Activated CD4-positive, alpha-beta T cell treated with anti-CD3 and anti-CD28 coated beads for 36 hours (primary cell): Measurements from ENCODE around the gene MS4A18. TPM values are rescaled to one million over a fixed set of nuclear protein-coding genes. Genes with fewer than 3 reads are reported as not detected.
"Not testable (repeated sequence)": the region's sequence is repeated elsewhere in the genome, so short reads cannot be mapped to it uniquely, and the experiment has no call there.

Experiments used
- ATAC-seq: fragments of 200-7000 bp; cut with Tn5 transposase; one replicate; pipeline ENCODE4 v1.10.0; 2021; ENCODE audit warnings: mild to moderate bottlenecking, moderate library complexity
- CTCF ChIA-PET: fragments of 350-600 bp; sonication (Branson Sonifier 250); formaldehyde crosslinking; loops from one replicate; lab custom pipeline; 2021; ENCODE audit warnings: antibody characterized with exemption; lab: Charles Lee
- POLR2A ChIA-PET: fragments of 350-600 bp; sonication (Branson Sonifier 250); formaldehyde crosslinking; loops from one replicate; lab custom pipeline; 2021; ENCODE audit warnings: antibody characterized with exemption, inconsistent platforms; lab: Charles Lee
- DNase-seq: peaks from one replicate; pipeline ENCODE4 v3.0.0-alpha.2; 2020
- H3K27ac Mint-ChIP-seq: one replicate; pipeline ENCODE4 v1.8.0; 2021; ENCODE audit warnings: mixed read lengths
- H3K27me3 Mint-ChIP-seq: one replicate; pipeline ENCODE4 v1.8.0; 2021; ENCODE audit warnings: mixed read lengths
- H3K36me3 Mint-ChIP-seq: one replicate; pipeline ENCODE4 v1.8.0; 2021; ENCODE audit warnings: low read depth, mixed read lengths
- H3K4me1 Mint-ChIP-seq: one replicate; pipeline ENCODE4 v1.8.0; 2021; ENCODE audit warnings: mixed read lengths
- H3K4me3 Mint-ChIP-seq: one replicate; pipeline ENCODE4 v1.8.0; 2021; ENCODE audit warnings: mild to moderate bottlenecking, moderate library complexity, mixed read lengths
- H3K9me3 Mint-ChIP-seq: one replicate; pipeline ENCODE4 v1.8.0; 2021; ENCODE audit warnings: low read depth, mixed read lengths
- intact Hi-C, 2 experiments: fragments of 100-400 bp; cut with DNase I in 1 of 2; cut with micrococcal nuclease in 1 of 2; formaldehyde crosslinking; loops; one replicate each; pipeline versions ENCODE4 v1.14.2 to v1.15.1; 2022 to 2024; cut with DNase I, micrococcal nuclease
- total RNA-seq, 2 experiments: library from RNA; stranded (reverse); gene quantifications; one replicate each; pipeline ENCODE4 v1.2.3, GENCODE V29; 2021

MS4A18 gene
- total RNA-seq, 2 experiments from 2014 or later: not detected

DNA sequence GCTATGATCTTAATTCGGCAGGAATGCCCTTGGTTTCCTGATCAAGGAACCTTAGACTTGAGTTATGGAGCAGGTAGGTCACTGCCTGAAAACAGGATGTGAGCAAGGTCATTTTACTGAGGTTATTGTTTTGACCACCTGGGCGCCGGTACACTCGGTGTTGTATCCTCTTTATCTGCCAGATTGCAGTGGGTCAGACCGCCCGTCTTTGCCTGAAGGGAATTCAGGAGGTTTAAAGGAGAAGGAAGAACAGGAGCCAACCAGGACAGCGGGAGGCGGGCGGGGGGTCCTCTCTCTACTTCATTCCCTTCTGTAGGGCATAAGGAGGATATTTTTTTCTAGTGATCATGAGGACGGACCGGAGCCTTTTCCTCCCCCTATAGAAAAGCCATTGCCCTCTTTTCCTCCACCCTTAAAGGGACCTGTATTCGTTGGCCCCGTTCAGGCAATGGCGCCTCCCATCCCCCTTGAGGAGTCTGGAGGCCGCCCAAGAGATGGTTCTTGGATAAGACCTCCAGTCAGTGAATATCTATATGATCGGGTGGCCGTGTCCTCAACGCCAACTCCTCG is 32.8 kb downstream of the MS4A18 start:
- Mint-ChIP-seq H3K27me3 (peaks cover 19% of the 10 kb centered on the region), H3K4me1 (no peaks in the 10 kb centered on the region), H3K27ac (no peak overlapping the region), H3K36me3 (no peaks in the 10 kb centered on the region), H3K4me3 (no peak overlapping the region), H3K9me3 (no peaks in the 10 kb centered on the region)
- ChIA-PET POLR2A (no interaction called here), CTCF (no interaction called here)
- DNase-seq (no peak), ATAC-seq (no peak)
- intact Hi-C loops: no loop called here

GRCh38 chr11:60758671-60759070 is 34.2 kb downstream of the MS4A18 start:
- H3K4me1 Mint-ChIP-seq, H3K27ac Mint-ChIP-seq, H3K4me3 Mint-ChIP-seq, POLR2A ChIA-PET, intact Hi-C loops, H3K36me3 Mint-ChIP-seq, DNase-seq, H3K9me3 Mint-ChIP-seq, ATAC-seq: not testable (repeated sequence)
- CTCF ChIA-PET: interaction anchor here (0.8 to 1.3 kb wide), 2 partner anchors 9 to 57 kb away, joined by 3 to 6 read pairs; no protein-coding TSS in a partner anchor
- peaks cover 17% of the 10 kb centered on the region for H3K27me3 Mint-ChIP-seq

DNA sequence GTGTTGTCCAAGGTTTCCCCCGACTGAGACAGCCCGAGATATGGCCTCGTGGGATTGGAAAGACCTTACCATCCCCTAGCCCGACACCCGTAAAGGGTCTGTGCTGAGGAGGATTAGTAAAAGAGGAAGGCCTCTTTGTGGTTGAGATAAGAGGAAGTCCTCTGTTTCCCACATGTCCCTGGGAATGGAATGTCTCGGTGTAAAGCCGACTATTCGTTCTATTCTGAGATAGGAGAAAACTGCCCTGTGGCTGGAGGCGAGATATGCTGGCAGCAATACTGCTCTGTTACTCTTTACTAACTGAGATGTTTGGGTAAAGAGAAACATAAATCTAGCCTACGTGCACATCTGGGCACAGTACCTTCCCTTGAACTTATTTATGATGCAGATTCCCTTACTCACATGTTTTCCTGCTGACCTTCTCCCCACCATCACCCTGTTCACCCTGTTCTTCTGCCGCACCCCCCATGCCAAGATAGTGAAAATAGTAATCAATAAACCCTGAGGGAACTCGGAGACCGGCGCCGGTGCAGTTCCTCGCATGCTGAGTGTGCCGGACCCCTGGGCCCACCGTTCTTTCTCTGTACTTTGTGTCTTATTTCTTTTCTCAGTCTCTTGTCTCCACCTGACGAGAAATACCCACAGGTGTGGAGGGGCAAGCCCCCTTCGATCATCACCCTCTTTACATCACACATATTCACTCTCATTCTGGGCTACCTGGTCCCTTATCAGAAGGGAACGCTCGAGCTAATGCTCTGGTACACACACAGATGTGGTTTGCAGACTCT is 35.1 kb downstream of the MS4A18 start:
- peaks cover 22% of the 10 kb centered on the region for H3K27me3 Mint-ChIP-seq
- H3K4me1 Mint-ChIP-seq, H3K9me3 Mint-ChIP-seq, DNase-seq, H3K36me3 Mint-ChIP-seq, ATAC-seq, POLR2A ChIA-PET, H3K27ac Mint-ChIP-seq, intact Hi-C loops, H3K4me3 Mint-ChIP-seq: not testable (repeated sequence)
- CTCF ChIA-PET: interaction anchor here (0.7 to 8.6 kb wide), 2 partner anchors 18 to 63 kb away, joined by 3 to 105 read pairs; no protein-coding TSS in a partner anchor

- DNase-seq (no peak), ATAC-seq (no peak)
- Mint-ChIP-seq H3K27ac (no peak overlapping the region), H3K27me3 (peaks cover 28% of the 10 kb centered on the region), H3K36me3 (no peaks in the 10 kb centered on the region), H3K9me3 (no peaks in the 10 kb centered on the region), H3K4me1 (peaks cover 8% of the 10 kb centered on the region), H3K4me3 (no peak overlapping the region)
- CTCF ChIA-PET: interaction anchor here (0.6 to 8.6 kb wide), 10 partner anchors 8 to 427 kb away, joined by 3 to 105 read pairs (median 4); no protein-coding TSS in a partner anchor
- intact Hi-C loops: no loop called here
- POLR2A ChIA-PET: no interaction called here
These were observed 37.1 kb downstream of the MS4A18 start for GRCh38 chr11:60761436-60762190.

DNA sequence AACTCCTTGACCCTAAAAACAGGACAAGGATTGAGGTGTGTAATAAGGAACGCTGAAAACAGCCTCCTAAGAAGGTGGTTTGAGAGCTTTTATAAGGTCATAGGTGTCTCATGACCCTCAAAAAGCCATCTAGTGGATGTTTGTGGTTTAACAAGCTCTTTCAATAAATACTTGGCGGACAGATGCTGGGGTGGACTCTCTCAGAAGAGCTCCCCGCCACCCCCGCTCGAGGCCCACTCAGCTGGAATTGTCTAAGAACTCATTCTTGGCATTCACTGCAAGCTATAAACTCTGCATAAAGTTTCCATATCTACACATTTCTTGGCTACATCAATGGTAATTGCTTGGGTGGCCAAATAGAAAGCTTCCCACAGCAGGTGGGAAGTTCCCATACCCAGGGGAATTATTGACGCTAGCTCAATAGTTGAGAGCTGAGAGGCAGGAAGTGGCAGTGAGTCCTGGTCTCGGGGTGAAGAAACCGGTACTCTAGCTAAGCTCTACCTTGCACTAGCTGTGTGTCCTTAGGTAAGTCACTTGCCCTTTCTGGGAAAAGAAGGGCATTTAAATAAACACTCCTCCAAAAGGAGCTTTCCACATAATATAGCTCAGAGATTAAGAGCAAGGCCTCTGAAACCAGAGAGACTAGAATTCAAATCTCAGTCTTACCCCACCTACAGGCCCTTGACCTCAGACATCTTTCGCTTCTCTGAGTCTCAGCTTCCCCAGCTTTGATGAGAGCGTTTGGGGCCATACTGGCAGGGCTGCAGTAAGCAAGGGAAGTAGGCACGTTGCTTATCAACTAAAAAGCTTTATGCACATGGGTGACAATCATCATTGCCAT is 38.6 kb downstream of the MS4A18 start:
- H3K4me1 Mint-ChIP-seq: peaks cover 8% of the 10 kb centered on the region
- no peaks in the 10 kb centered on the region for H3K9me3 Mint-ChIP-seq
- intact Hi-C loops: no loop called here
- POLR2A ChIA-PET: no interaction called here
- H3K4me3 Mint-ChIP-seq: no peak overlapping the region
- ATAC-seq: peak; percentile 45
- H3K36me3 Mint-ChIP-seq: no peaks in the 10 kb centered on the region
- no peak for DNase-seq
- peaks cover 29% of the 10 kb centered on the region for H3K27me3 Mint-ChIP-seq
- H3K27ac Mint-ChIP-seq: no peak overlapping the region
- CTCF ChIA-PET: interaction anchor here (0.7 to 8.6 kb wide), 14 partner anchors 8 to 491 kb away, joined by 3 to 105 read pairs (median 4); partner anchors contain the start of gene MS4A10

GRCh38 chr11:60763692-60764369 is 39.3 kb downstream of the MS4A18 start:
- ATAC-seq (no peak), DNase-seq (no peak)
- H3K4me1 Mint-ChIP-seq: peaks cover 8% of the 10 kb centered on the region
- POLR2A ChIA-PET: no interaction called here
- intact Hi-C loops: no loop called here
- H3K9me3 Mint-ChIP-seq: no peaks in the 10 kb centered on the region
- peaks cover 27% of the 10 kb centered on the region for H3K27me3 Mint-ChIP-seq
- no peak overlapping the region for H3K27ac Mint-ChIP-seq
- H3K4me3 Mint-ChIP-seq: no peak overlapping the region
- H3K36me3 Mint-ChIP-seq: no peaks in the 10 kb centered on the region
- CTCF ChIA-PET: interaction anchor here (0.5 to 8.6 kb wide), 13 partner anchors 10 to 803 kb away, joined by 3 to 105 read pairs (median 4); no protein-coding TSS in a partner anchor

DNA sequence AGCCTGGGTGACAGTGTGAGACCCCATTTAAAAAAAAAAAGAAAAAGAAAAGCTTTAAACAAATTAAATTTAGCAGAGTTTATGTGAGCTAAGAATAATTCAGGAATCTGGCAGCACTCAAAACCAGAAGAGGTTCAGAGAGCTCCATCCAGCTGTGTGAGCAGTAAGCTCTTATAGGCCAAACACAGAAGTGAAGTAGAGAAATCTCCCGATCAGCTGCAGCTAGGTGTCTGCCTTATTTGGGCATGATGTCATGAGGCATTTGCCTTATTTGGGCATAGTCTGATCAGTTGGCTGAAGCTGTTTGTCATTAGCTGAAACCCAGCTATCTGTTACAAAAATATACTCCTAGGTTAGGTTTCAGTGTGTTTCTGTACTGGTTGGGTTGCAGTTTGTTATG is 40.4 kb downstream of the MS4A18 start:
- CTCF ChIA-PET: interaction anchor here (0.7 to 8.6 kb wide), 8 partner anchors 11 to 437 kb away, joined by 3 to 105 read pairs (median 4); no protein-coding TSS in a partner anchor
- DNase-seq: no peak
- Mint-ChIP-seq H3K4me3 (no peak overlapping the region), H3K27ac (no peak overlapping the region), H3K4me1 (peaks cover 8% of the 10 kb centered on the region), H3K36me3 (no peaks in the 10 kb centered on the region), H3K9me3 (no peaks in the 10 kb centered on the region), H3K27me3 (peaks cover 22% of the 10 kb centered on the region)
- POLR2A ChIA-PET: no interaction called here
- intact Hi-C loops: no loop called here
- ATAC-seq: no peak

DNA sequence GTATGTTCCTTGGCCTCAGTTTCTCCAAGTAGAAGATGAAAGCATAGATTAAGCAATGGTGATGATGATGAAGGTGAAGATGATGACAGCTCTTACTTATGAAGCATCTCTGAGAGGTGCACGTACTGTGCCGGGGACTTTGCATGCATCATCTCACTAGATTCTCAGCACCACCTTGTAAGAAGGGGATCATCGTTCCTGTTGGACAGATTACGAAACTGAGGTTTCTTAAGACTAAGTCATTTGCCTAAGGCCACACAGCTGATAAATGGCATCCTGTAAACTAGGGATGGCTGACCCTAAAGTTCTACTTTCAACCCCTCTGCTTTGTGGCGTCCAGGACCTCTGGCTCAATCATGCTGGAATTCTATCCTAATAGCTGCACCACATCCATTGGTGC is 40.8 kb downstream of the MS4A18 start:
- H3K9me3 Mint-ChIP-seq: no peaks in the 10 kb centered on the region
- DNase-seq (no peak), ATAC-seq (no peak)
- H3K27ac Mint-ChIP-seq: no peak overlapping the region
- ChIA-PET CTCF (interaction anchor here (0.7 to 8.6 kb wide), 6 partner anchors 11 to 437 kb away, joined by 3 to 105 read pairs (median 4); no protein-coding TSS in a partner anchor), POLR2A (no interaction called here)
- intact Hi-C loops: no loop called here
- peaks cover 8% of the 10 kb centered on the region for H3K4me1 Mint-ChIP-seq
- no peaks in the 10 kb centered on the region for H3K36me3 Mint-ChIP-seq
- H3K27me3 Mint-ChIP-seq: peaks cover 17% of the 10 kb centered on the region
- no peak overlapping the region for H3K4me3 Mint-ChIP-seq

DNA sequence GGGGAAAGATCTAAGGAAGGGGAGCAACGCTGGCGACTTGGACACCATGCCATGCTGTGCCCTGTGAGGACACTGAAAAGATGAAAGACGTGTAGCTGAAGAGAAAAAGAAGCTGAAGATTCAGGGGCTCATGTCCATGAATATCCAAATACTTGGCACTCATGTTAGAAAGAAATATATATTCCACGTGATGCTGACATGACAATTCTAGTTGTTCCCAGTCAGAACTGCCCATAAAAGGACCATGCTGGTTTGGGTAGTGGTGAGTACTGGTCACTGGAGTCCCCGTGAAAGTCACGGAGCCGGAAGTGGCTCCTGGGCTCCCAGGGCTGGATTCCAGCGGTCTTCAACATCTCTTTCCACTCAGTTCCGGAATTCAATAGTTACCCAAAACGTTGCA is 42.0 kb downstream of the MS4A18 start:
- intact Hi-C loops: no loop called here
- ChIA-PET POLR2A (no interaction called here), CTCF (interaction anchor here (1.0 to 8.6 kb wide), 3 partner anchors 8 to 43 kb away, joined by 3 to 105 read pairs (median 6); no protein-coding TSS in a partner anchor)
- Mint-ChIP-seq H3K9me3 (no peaks in the 10 kb centered on the region), H3K27ac (no peak overlapping the region), H3K36me3 (no peaks in the 10 kb centered on the region), H3K4me3 (no peak overlapping the region), H3K4me1 (peaks cover 8% of the 10 kb centered on the region), H3K27me3 (peaks cover 15% of the 10 kb centered on the region)
- DNase-seq: no peak
- ATAC-seq: no peak

DNA sequence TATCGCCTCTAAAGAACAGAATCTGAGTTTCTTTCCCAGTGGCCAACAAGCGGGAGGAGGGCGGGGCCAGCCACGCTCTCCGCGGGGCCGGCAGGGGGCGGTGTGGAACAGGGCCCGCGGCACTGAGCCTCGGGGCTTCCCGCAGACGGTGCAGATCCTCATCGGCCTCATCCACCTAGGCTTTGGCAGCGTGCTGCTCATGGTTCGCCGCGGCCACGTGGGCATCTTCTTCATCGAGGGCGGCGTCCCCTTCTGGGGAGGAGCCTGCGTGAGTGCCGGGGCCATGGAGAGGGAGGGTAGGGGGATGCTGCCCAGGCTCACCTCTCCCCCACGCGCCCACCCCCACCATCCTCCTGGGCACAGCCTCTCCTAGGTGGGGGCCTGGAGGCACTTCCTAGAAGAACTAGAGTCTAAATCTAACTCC is 42.9 kb downstream of the MS4A18 start:
- H3K4me1 Mint-ChIP-seq: peaks cover 8% of the 10 kb centered on the region
- ChIA-PET POLR2A (no interaction called here), CTCF (interaction anchor here (0.5 to 8.6 kb wide), 6 partner anchors 9 to 320 kb away, joined by 3 to 105 read pairs (median 5); no protein-coding TSS in a partner anchor)
- intact Hi-C loops: no loop called here
- peaks cover 15% of the 10 kb centered on the region for H3K27me3 Mint-ChIP-seq
- ATAC-seq (peak; percentile 79), DNase-seq (peak; percentile 64)
- H3K36me3 Mint-ChIP-seq: no peaks in the 10 kb centered on the region
- H3K4me3 Mint-ChIP-seq: no peak overlapping the region
- H3K9me3 Mint-ChIP-seq: no peaks in the 10 kb centered on the region
- no peak overlapping the region for H3K27ac Mint-ChIP-seq
